GM04503 (cell line): ENCODE measurements around the gene PICK1.

ENCODE experiments used
- DNase-seq: peaks from one replicate; pipeline ENCODE4 v3.0.0-alpha.2; 2012; ENCODE audit warnings: low read depth

Gene PICK1

DNA sequence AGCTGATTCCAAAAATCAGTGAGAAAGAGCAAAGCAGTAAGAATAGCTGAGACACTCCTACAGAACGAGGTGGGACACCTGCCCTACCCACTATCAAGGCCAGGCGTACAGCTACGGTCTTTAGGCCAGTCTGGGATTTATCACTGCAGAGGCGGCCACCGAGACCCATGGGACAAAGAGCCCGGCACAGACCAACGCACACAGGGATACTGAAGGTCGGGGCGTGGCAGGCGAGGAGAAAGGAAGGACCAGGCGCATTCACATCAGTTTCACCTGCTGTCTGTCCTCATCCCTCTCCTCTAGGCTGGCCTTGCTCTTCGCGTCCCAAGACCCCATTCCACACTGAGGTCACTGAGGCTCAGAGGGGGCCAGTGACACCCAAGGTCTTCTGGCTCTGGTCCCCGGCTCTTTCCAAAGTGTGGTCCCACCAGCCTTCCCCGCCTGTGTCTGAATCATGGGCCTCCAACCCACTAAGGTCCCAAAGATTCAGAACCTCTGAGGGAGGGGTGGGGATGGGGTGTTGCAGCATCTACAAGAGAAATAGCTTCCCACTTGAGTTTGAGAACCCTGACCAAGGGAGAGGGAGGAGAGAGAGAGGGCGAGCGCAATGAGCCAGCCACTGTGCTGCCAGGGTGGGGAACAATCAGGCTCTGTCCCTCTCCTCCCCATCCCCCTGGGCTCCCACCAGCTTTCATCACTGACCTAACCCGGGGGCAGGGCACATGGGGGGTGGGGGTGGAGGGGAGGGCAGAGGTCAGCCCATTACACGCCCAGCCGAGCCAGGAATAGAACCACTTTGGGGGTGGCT, 7.2 kb upstream of the PICK1 start:
- DNase-seq, result no peak

DNA sequence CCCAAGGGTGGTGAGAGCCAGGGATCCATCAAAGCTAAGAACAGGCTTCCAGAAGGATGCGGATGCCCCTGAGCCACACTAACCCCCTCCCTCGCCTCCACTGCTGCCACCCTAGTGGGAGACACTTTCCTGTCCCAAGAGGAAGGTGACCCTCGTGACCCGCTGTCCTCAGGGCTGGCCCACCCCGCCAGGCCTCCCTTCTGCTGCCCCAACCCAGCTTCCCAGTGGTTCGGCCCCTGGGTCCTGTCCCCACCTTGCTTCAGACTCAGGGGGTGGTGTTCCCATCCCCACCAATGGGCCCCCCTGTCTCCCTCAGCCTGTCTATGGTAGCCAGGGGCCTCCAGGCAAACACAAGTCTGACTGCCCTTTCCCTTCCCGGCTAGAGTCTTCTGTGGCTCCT, 6.5 kb upstream of the PICK1 start:
- DNase-seq, result no peak

DNA sequence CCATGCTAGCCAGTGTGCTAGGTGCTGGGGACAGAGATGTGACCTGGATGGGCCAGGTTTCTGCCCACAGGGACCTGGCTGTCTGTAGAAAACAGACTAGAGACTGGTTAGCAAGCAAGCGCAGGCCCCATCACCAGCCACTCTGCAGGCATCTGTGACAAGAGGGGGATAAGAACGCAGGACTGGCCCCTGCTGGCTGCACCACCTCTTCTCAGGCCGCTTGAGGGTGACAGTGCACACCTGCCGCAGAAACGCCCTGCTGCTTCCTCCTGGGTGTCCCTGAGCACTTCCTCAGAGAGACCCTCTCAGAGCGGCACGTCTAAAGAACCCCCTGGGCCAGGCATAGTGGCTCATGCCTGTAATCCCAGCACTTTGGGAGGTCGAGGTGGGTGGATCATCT, 5.9 kb upstream of the PICK1 start:
- DNase-seq, result no peak

- no peak for DNase-seq
Observed at GRCh38 chr22:38051900-38052862, 5.0 kb upstream of the PICK1 start.

DNA sequence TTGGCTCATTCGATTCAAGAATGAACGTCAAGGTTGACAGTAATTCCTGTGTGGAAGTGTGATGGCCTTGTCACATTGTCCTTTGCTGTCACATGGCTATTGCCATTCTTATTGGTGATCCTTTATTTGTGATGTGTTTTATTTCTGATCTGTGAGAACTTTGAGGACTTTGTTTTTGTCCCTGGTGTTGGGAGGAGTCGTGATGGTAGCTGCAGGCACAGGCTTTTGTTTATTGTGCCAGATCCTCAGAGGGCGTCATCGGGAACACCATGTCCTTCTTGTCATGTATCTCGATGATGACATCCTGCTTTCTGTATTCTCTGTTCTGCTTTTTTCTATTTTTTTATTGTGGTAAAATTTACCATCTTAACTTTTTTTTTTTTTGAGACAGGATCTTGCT, 5.6 kb downstream of the PICK1 start:
- no peak for DNase-seq

GRCh38 chr22:38065539-38065938, 8.3 kb downstream of the PICK1 start:
- no peak for DNase-seq

- no peak for DNase-seq
Observed at GRCh38 chr22:38066381-38067027, 9.3 kb downstream of the PICK1 start.

- DNase-seq, result no peak
Observed at GRCh38 chr22:38067028-38067415, 9.8 kb downstream of the PICK1 start.

DNA sequence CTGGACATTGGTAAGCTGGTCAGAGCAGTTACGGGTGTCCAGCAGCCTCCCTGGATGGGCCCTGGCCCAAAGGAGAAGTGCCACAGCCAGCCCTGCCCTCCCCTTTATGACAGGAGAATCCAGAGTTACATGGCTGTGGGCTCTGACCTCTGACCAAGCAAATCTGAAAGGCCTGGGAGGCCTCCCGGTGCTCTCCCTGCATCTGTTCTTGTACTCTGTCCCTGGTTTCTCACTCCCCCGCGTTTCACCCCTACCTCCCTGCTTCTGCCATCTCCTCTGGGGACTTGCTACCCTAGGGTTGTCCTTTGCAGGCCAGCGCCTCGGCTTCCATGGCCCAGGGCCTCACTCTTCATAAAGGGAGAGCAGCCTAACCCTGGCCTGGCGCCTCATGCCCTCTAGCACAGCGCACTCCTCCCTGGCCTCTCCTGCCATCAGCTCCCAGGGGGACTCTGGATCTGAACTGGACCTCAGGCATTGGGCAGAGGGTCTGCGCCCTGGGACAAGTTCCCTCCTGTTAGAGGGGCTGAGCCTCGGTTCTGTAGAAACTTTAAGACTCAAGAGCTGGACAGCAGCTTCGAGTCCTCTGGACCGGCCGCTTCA, 10.7 kb downstream of the PICK1 start:
- no peak for DNase-seq

GRCh38 chr22:38068641-38069371, 11.6 kb downstream of the PICK1 start:
- no peak for DNase-seq

DNA sequence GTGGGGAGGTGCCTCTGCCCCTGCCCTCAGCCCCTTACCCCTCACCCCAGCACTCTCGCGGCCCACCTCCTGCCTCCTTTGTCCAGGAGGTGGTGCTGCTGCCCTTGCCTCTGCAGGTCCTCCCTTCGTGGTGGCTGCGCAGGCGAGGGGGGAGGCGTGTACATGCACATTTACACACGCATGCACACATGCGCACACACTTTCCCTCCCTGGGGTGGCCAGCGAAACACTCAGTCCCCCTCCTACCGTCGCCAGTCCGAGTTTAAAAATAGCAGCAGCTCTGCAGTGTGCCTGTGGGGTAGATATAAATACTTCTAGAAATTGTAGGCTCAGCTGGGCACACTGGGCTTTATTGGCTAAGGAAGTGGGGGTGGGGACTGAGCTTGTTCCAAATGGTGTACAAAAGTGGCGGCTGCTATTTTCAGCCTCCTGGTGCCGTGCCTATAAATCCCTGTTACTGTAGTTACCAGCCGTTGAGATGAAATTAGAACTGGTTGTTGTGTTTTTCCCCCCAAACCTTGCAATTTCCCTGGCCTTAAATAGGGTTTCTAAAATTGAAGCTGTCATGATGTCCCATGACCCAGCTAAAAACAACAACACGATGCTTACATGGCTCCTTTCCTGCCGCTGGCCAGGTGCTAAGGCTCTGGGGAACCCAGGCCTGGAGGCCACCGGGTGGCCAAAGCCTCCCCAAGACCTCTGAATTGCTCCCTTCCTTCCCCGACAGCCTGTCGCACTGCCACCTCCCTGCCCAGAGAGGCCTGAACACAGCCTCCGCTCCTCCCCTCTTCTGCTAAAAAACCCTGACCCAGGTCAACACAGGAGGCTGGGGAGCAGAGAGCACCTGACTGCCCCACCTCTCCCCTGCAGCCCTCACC, 12.4 kb downstream of the PICK1 start:
- no peak for DNase-seq

DNA sequence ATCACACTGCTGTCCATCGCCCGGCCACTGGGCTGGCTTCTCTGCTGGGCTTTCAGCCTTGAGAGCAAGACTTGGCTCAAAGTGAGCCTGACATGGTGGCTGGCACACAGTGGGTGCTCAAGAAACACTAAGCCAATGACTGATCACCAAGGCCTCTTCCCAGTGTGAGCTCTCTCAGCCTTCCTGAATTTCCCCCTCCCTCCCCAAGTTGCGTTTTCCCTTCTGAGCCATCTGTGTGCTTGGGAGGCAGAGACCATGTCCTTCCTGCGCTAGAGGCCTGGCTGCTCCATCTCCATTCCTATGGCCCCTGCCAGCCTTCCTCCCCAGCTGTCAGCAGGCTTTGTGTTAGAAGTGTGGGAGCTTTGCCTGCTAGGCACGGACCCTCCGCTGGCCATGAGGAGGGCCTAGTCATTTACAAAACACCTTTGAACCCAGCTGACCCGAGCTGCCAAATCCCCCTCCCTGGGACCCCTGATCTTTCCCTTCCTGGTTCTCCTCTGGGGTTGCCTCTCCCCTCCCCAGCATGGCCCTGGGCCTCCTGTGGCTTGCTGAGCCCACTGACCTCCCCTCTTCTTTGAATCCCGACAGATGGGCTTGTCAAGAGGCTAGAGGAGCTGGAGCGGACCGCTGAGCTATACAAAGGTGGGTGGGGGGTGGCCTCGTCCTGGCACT, 13.2 kb downstream of the PICK1 start:
- DNase-seq, result no peak

DNA sequence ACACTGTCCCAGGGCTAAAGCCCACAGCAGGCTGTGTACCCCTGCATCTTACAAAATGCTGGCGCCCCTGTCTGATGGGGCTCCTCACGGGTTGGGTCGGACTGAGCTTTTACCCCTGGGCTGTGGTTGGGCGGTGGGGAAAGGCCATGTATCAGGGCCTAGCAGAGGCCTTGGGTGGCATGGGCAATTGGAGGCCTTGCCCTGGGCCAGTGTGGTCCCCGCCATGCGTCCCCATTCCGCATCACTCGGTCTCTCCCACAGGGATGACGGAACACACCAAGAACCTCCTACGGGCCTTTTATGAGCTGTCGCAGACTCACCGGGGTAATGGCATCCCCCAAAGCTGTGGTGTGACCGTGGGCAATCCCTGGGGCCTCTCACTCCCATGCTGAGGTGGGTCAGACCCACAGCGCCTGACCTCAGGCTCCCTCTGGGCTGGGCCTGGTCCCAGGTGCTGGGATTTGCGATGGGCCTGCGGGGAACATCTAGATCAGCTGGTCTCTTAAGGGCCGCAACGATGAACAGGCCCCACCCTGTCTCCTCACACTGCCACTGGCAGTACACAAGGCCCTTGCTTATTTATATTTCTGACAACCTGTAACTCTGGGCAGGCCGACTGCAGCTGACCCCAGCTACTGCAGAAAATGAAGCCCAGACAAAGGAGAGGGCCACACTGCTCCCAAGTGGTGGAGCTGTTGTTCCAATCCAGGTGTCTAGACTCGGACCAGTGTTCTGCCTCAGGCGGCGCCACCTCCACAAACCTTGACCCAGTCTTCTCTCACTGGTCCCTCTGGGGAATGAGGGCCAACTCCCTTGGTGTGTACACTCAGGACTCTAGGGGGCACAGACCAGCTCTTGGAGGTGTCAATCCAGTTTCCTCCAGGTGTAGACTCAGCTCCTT, 14.5 kb downstream of the PICK1 start:
- no peak for DNase-seq

DNA sequence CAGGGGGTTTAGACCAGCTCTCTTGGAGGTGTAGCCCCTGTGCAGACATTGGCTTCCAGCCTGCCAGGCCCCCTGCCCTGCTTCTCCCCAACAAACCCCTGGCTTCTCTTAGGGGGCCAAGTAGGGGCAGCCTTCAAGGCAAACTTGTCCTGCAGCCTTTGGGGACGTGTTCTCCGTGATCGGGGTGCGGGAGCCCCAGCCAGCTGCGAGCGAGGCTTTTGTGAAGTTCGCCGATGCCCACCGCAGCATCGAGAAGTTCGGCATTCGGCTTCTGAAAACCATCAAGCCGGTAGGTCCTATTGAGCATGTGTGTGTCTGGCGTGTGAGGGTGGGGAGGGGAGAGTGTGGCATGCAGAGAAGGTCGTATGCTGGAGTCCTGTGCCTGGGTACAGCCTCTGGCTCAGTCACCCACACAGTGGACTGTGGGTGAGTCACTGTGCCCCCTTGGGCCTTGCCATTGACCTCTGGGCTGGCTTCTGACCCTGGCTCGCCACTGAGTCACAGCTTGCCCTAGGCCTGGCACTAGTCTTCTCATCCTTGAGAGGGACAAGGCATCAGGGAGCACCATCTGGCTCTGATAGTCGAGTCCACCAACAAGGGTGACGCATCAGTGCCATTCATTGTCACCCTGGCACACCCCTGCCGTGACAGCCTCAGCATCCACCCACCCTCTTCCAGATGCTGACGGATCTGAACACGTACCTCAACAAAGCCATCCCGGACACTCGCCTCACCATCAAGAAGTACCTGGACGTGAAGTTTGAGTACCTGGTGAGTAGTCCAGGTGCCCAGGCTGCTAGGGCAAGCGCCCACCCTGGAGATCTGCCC, 15.3 kb downstream of the PICK1 start:
- no peak for DNase-seq

DNA sequence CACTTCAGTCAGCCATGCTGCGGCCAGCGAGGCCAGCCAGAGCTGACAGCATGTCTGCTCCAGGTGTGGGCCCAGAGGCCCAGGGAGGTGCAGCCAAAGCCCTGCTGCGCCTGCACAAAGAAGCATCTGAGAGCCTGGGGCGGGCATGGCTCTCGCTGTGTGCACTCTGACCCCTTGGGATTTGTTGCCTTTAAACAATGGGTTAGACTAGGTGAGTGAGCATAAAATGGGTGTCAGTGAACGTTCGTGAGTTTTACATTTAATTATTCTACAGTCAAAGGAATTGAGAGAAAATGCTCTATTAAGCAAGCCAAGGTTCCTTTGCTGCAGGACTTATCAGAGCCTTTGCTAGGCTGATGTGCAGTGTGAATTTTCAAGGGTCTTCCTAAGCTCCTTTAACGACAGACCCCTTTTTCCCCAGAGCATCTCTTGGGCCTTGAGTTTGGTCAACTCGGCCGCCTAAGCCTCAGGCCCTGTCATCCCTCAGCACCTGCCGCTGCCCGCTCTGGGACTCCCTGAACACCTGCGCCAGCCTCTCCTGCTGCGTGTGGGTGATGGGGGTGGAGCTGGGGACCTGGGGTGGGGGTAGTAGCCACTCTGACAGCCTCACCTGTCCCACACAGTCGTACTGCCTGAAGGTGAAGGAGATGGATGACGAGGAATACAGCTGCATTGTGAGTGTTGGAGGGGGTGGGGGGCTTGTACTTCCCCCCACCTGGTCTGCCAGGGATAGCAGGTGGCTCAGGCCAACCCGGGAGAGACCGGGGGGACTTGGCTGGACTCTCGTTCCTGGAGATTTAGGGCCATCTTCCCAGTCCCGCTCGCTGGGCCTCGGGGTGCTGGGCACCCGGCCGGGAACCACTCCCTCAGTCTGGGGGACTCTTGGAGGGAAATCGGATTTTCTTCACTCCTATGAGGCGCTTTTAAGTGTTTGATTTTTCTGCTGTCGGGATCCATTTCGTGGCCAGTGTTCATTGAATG, 16.2 kb downstream of the PICK1 start:
- no peak for DNase-seq

DNA sequence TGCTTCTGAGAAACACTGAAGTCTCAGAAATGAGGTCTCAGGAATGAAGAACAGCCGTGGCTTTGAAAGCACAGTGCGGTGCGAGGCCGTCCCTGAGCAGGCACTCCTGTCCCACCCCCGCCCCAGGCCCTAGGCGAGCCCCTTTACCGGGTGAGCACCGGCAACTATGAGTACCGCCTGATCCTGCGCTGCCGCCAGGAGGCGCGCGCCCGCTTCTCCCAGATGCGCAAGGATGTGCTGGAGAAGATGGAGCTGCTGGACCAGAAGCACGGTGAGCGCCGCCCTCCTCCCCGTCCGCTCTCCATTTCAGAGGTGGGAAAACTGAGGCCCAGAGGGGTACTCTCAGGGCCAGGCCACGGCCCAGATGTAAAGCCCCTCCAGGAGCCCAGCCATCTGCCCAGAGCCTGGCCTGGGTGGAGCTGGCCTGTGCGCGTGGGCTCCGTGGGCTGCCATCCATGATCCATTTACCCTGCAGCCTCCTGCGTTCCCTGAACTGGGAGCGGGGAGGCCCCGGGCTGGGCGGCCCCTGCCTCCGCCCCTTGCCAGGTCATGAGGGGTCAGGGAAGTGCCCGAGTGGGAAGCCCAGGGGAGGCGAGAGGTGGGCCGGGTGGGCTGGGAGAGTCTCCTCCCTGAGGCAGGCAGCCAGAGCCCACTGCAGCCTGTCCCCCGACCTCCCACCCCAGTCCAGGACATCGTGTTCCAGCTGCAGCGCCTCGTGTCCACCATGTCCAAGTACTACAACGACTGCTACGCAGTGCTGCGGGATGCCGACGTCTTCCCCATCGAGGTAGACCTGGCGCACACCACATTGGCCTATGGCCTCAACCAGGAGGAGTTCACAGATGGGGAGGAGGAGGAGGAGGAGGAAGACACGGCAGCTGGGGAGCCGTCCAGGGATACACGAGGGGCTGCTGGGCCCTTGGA, 17.2 kb downstream of the PICK1 start:
- DNase-seq, result no peak
